NCI-H2196 (cell line): ENCODE data around the gene COL8A2.

Experiments
- DNase-seq: peaks from one replicate; lab custom pipeline; 2025; ENCODE audit not compliant: unreplicated experiment; lab: John Stamatoyannopoulos, UW

Gene COL8A2

DNA sequence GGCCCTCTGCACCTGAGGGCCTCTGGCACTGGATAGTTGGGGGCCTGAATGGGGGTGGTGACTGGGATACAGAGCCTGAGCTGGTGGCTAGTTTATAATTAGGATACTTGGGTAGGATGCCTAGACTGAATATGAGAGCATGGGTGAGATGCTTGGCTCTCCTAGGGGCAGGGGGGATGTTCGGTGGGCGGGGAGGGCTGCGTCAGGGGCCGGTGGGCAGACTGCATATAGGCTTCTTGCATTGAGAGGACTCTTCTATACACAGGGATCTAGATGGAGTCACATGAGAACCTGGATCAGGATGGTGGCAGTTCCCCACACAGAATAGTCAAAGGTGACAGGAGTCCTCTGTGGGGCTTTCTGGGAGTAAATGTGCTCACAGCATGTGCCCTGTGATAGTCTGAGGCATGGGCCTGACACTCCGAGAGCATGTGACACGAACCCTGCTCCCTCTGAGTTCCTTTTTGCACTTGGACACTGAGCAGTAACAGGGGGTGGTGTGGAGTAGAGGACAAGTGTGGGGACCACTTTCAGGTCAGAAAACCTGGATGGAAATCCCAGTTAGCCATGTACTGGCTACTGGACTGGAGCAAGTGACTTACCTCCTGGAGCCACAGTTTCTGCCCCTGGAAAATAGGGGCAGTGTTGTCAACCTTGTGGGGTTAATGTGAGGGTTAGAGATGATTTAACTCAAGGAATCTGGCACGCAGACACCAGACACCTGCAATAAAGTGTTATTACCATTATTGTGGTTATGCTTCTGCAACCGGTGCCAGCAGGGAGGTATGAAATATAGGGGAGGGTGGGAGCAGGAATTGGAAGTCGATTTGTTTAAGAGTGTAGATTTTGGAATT lies 33.2 kb upstream of the COL8A2 start:
- DNase-seq: no peak

DNA sequence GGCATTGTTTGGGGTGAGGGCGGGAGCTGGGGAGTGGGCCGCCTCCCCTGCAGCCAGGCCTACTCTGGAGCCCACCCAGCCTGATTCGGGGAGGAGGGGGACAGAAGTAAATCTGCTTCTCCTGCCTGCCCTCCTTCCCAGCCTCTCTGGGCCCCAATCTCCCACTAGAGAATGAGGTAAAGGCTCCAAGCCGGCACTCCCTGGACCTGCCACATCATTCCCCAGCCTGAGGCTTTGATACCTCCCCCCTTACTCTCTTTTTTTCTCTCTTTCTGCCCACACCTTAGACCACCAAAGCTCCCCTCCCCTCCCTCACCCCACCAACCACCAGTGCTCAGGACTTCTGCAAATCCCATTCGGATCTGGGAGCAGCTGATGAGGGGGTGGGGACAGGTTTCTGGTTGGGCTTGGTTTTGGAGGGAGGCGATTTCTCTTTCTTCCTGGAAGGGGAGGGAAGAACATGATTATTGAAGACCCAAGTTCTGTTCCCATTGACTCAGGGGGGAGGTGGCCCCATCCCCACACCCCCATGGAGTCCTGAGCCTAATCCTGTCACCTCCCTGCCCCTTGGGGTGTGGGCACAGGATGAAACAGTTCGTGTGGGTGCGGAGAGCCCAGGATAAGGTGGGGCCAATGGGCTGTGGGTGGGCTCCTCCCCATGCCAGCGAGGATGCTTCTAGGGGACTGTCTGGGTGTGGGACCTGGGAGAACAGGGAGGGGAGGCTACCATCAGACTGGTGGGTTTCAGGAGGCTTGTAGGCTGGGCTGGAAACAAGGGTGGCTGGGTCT lies 32.3 kb upstream of the COL8A2 start:
- no peak for DNase-seq

DNA sequence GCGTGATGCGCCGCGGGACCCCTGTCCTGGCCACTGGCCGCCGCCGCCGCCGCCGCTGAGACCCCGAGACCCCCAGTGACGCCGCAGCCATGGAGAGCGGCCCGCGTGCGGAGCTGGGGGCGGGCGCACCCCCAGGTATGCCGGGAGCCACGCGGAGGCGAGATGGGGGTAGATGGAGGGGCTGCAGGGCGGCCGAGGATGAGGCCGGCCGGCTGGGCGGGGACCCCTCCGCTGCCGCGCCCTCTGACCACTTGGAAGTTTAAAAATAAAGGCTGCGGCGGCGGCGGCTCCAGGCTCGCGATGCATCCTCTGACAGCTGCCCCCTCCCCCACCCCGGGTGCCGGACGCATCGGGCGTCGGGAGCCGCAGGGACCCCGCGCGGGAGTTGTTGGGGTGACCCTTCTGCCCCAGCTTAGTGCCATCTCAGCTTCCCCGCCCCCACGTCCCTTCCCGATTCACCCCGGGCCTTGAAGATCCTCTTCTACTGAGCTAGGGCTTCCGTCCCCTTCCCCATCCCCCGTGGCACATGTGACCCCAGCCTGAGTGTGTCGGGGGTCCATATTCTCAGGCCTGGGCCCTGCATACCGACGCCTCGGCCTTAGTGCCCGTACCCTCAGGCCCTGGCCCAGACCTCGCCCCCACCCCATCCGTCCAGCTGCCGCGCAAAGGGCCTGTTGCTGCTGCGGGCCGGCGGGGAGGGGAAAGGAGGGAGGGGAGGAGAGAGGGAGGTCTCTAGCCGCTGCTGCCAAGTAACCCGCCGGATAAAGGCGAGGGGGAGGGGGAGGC lies 31.5 kb upstream of the COL8A2 start:
- DNase-seq: peak; percentile 40

DNA sequence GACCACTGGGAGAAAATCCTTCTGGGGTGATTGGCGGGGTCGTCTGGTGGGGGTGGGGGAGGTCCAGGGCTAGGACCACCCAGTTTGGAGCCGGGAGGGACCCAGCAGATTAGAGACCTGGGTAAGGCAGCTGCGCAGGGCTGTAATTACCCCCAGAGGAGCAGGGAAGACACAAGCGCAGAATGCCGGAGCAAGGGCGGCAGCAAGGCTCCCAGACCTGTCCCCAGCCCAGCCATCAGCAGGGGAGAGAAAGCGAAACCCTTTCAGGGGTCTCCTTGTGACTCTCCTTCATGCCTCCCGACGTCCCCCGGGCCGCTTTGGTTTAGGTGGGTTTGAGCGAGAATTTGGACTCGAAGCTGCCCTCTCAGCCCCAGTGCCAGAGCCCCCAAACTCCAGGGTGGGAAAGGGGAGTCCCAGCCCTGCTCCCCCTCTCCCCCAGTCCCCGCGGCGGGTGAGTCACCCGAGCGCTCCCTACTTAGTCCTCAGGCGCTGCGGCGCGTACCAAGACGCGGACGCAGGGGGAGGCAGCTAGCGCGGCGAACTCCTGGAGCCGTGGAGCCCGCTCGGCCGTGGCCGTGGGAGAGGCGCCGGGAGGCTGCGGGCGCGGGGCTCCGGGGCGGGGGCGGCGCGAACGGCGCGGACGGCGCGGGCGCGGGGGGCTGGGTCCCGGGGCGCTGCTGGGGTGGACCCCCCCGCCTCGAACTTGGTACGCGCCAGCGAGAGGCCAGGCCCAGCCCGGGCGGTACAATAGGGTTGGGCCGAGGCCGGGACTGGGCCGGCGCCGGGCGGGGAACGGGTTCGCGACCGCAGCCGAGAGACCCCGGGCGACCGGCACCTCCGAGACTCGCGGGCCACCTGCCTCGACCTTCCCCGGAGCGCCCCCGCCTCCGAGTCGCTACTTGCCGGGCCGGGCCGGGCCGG lies 30.6 kb upstream of the COL8A2 start, which contains the start of gene MAP7D1:
MAP7D1 (plus strand) TSS at position 753 of the 921 bp plus-strand sequence. CDS start 258 bp downstream, outside the sequence.
- peak; percentile 82 for DNase-seq

DNA sequence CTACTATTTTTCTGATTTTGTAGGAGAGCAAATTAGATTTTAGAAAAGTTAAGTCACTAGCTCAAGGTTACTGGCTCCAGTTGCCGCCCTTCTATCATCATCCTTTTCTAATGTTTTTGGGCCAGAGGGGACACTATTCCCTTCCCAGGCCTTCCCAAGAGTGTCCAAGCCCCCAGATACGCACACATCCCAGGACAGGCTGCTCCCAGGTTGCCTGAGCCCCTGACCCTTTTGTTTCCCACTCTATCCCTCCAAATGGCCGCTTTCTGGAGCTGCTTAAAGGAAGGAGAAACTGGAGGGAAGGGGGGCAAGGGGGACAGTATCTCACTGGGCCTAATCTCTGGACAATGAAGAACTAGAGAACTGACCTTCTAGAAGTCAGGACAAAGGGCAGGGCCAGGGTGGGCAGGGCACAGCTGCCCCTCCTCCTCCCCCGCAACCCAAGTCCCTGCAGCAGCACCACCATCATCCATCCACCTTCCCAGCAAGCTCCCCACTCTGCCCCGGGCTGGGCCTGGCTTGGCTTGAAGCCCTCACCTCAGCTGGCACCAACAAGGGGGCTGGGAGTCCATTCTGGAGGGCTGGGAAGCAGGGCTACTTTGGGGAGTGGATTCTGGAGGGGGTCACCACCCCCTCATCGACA lies 29.9 kb upstream of the COL8A2 start:
- peak; percentile 17 for DNase-seq

DNA sequence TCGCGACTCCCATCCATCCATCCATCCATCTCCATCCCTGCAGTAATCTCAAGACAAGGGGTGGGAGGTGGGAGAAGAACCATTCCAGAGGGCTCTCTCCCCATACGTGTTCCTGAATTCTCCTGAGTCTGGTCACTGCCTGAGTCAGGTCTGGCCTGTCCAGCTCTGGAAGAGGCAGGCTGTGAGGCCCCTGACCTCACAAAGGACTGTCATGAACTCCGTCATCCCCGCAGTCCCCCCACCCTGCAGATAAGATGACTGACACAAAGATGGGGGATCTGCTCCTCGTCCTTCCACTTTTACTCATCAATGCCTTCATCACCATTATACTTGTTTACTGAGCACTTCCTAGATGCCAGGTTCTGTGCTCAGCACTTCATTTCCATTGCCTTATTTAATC lies 29.3 kb upstream of the COL8A2 start:
- no peak for DNase-seq

DNA sequence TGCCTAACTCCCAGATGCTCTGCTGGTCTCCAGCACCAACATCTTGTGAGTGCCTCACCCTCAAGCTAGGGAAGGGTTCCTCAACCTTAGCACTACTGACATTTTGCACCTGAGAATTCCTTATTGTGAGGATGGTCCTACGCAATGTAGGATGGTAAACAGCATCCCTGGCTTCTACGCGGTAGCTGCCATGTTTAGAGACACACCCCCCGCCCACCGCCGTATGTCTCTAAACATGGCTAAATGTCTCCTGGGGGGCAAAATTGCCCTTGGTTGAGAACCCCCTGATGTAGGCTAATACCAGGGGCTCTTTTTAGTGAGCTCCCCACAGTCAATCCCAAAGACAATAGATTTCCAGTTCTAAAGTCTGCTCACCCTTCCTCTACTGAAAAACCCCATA lies 28.5 kb upstream of the COL8A2 start:
- DNase-seq: no peak

DNA sequence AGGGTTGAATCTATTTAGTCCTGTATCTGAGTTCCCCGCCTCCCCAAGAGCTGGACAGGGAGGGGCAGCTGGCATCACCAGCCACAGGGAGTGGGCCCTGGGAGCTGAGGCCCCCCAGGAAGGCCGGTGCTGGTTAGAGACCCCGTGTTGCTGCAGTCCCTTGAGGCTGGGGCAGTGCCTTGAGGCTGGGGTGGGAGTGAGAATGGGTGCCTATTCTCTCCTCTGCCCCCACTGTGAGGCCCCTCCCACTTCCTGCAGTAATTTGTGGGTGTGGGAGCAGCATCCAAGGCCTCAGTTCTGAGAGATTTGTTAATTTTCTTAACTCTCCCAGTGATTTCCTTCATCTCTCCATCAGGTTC lies 26.8 kb upstream of the COL8A2 start:
- no peak for DNase-seq

DNA sequence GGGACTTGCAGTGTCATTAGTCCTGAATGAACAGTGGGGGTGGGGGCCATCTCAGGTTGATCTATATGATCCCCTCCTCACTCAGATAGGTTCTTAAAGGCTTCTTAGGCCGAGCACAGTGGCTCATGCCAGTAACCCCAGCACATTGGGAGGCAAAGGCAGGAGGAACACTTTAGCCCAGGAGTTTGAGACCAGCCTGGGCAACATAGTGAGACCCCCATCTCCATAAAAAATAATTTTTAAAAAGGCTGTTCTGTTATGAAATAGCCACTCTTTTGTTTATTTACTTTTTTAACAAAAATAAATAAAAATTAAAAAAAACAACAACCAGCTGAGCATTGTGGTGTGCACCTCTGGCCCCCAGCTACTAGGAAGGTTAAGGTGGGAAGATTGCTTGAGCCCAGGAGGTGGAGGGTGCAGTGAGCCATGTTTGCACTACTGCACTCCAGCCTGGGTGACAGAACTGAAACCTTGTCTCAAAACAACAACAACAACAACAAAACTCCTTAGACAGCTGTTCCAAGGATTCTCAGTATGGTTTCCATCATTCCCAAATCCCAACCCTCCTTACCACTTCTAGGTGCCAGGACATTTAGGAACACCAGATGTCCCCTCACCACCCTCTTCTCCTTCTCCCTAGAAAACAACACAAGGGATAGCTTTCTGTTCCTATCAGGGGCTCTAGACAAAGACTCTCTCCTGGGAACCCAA lies 26.3 kb upstream of the COL8A2 start:
- DNase-seq: no peak

DNA sequence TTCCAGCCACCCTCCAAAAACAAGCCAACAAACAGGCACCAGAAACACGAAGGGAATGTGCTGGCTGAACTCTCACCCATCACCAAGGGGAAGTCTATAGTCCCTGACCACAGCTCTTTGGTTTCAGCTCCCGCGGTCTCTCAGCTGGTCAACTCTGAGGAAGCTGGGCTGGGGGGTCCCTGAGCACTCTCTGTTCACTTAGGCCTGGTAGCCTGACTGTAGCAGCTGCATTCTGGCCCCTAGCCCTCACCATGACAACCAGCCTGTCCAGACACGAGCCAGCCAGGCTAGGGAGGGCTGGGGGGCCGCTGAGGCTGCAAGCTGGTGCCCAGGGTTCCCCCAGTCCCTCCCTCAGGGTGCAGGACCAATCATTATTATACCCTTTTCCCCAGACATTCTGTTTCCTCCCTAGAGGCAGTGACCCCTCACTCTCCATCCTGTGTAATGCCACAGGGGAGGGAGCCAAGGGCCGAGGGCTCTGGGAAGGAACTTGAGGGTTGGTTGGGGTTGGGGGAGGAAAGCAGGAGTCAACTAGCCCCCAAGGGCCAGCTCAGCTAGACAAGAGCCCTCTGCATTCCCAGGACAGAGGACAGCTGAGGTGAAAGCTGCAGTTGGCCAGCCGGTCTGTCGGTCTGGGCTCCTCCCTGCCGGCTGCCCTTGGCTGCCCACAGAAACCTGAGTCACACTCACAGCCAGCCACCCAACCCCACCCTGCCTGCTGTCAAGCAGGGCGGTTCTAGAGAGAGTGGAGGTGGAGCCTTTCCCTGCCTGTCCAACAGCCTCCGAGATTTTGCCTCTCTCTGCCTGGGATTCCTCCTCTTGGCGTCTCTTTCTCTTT lies 25.5 kb upstream of the COL8A2 start:
- peak; percentile 94 for DNase-seq

DNA sequence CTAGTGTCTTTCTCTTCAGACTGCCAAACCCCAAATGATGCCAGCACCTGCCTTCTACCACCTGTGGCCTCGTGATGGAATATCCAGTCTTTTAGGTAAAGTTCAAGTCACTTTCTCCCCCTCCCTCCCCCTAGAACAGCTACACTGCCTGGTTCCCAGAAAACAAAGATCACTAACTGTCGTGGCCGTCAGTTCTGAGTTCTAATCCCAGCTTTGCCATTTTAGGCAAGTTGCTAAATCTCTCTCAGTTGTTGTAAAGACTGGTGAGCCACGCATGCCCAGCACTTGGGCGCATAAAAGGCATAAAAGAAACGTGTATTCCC lies 24.9 kb upstream of the COL8A2 start:
- DNase-seq: no peak

DNA sequence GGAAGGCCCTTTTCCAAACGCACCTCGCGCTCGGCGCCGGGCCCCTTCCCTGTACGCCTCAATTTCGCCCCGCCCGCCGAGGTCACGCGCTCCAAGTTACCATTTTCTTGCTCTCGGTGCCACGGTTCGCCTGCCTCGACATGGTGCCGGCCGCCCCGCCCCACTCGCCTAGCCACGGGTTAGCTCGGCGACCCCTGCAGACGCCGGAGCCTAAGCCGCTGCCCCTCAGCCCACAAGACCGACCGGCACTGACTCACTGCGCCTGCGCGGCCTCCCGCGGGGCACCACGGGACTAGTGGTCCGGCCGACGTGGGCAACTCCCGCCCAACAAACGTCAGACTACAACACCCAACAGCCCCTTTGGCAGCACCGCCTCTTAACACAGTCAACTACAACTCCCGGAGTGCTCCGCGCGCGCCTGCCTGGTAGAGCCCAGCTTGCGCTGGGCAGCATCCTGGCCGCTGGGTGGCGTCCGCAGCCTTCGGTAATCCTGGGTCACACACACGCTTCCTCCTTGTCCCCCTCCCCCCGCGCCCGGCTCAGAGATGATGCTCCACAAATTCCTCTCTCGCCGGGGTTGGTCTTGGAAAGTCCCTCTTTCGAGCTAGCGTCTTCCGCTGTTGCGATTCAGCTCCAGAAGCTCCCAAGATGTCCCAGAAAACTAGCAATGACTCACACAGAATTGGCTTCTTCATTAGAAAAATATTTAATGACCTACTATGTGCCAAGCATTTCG lies 24.4 kb upstream of the COL8A2 start, which contains the start of gene TRAPPC3:
TRAPPC3 (minus strand) TSS at position 250 of the 736 bp plus-strand sequence; CDS start at position 142, 108 bp downstream.
- peak; percentile 99 for DNase-seq

DNA sequence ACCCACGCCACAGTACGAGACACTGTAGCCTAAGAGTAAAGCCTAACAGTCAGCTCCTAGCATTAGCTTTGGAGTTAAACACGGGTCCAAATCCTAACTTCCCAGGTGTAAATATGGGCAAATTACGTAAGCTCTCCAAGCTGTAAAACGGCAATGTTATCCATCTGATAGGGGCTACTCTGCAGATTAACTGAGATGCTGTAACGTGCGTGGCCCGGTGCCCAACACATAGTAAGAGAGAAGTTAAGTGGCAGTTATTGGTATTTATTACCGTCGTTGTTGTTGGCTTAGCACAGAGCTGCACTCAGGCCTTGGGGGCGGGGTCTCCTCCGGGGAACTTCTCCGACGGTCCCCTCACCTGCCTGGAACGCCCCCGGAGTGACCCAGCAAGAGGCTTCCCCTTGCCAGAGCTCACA lies 23.8 kb upstream of the COL8A2 start:
- no peak for DNase-seq

DNA sequence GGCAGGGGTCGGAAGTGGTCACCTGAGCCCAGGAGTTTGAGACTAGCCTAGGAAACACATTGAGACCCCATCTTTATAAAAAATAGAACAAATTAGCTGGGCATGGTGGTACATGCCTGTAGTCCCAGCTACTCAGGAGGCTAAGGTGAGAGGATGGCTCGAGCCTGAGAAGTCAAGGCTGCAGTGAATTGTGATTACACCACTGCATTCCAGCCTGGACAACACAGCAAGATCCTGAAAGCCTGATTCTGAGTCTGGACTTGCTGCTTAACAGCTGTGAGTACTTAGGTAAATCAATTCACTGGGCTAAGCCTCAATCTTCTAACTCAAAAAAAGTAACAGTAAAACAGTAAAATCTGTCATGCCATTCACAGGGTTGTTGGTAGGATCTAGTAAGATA lies 19.4 kb upstream of the COL8A2 start:
- no peak for DNase-seq

DNA sequence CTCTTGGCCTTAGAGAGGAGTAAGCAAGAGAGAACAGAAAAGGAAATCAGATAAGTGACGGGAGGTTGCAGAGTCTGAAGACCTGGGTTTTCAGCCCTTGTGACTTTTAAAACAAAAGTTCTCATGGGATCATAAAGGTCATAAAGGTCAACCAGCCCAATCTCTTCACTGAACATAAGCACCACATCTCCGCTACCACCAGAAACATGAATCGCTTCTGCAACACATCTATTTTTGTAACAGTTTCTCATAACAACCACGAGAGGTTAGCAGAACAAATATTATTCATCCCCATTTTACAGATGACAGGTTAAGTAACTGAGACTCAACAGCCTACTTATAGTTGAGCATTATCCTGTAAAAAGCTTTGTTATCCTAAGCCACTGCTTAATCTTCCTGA lies 18.4 kb upstream of the COL8A2 start:
- DNase-seq: no peak

DNA sequence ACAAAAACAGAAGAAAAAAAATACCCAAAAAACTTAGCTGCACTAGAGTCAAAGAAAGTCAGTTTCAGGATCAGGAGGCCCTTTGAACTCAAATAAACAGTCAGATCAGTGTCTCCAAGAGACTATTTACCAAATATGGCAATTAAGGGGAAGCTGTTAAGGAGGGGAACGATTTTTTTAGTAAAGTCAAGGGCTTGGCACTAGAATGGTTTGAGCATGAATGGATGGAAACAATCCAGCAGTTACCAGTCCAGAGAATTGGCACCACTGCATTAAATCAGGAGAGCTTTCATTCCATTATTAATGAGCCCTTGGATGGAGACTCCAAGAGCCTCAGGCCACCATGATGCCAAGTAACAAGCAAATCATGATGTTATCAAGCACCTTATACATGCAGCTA lies 17.1 kb upstream of the COL8A2 start:
- DNase-seq: peak; percentile 72

DNA sequence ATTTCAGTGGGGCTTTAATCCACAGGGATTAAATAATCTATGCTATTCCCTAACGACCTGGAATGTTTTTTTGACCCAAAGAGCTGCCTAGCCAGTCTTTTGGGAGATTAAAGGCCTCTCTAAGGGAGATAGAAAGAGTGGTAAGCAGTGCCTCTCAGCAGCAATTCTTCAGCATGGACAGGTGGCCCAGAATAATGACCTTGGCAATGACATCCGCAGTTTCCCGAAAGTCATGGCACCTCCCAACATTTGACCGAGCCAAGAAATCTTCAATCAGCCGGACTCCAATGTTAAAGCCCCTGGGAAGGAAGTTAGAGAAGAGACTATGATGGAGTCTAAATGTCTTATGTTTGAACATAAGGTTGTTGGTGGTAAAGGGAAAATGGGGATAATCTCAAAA lies 14.5 kb upstream of the COL8A2 start:
- DNase-seq: no peak

DNA sequence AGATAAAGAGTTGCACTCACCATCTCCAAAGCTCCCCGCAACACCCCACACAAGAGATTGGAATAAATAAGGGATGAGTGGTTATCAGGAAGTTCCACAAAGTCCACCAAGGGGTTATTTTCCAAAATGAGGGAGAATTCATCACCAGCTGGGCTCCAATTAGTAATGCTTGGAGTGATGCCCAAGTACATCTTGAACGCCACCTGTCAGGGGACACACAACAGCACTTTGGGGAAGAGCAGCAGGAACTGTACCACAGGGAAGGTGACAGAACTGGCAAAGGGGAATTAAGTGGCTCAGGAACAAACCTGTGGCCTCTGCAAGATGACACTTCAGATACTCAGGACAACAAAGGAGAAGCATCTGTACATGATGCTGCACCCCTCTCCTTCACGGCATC lies 12.8 kb upstream of the COL8A2 start:
- DNase-seq: no peak
